Measurements from ENCODE around the gene FNDC3A.

Gene FNDC3A

DNA sequence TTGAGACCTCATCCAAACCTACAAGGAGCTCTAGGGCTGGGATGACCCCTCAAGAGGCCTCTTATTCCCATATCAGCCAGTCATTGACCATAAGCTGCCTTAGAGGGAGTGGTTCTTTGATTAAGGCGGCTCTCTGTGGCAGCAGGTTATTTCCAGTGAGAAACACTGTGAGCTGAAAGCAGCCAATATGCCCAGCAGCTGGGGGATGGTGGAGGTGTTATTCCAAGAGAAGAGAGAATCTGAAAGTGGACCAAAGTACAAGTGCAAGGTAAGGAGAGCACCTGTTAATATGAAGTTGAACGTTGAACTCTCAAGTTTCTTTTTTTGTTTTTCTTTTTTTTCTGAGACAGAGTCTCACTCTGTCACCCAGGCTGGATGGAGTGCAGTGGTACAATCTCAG is 20.2 kb upstream of the FNDC3A start:
- TF ChIP-seq, protein P1, sequence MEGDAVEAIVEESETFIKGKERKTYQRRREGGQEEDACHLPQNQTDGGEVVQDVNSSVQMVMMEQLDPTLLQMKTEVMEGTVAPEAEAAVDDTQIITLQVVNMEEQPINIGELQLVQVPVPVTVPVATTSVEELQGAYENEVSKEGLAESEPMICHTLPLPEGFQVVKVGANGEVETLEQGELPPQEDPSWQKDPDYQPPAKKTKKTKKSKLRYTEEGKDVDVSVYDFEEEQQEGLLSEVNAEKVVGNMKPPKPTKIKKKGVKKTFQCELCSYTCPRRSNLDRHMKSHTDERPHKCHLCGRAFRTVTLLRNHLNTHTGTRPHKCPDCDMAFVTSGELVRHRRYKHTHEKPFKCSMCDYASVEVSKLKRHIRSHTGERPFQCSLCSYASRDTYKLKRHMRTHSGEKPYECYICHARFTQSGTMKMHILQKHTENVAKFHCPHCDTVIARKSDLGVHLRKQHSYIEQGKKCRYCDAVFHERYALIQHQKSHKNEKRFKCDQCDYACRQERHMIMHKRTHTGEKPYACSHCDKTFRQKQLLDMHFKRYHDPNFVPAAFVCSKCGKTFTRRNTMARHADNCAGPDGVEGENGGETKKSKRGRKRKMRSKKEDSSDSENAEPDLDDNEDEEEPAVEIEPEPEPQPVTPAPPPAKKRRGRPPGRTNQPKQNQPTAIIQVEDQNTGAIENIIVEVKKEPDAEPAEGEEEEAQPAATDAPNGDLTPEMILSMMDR (IDR thresholded peaks at IDR 0.05), result no peak
- DNase-seq (ENCODE audit: low spot score), result no peak
- no peak overlapping the region for H3K4me3 ChIP-seq
- no peak overlapping the region for H3K27ac ChIP-seq

DNA sequence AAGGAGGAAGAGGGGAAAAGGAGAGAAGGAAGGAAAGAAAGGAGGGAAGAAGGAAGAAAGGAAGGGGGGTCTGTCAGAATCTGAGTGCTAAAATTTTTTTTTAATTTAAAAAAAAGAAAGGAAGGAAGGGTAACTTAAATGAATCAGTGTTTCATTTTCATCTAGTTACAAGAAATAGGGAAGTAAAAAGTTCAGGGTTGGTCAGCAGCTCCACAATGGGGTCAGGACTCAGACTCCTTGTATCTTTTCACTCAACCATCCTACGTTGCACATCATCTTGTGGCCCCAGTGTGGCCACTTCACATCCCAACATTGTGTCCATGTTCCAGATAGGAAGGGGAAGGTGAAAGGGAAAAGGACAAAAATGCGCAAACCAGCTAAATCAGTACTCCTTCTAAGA is 14.3 kb upstream of the FNDC3A start:
- H3K4me3 ChIP-seq, result no peak overlapping the region
- no peak overlapping the region for H3K27ac ChIP-seq
- TF ChIP-seq, protein P1 (IDR thresholded peaks at IDR 0.05), result no peak
- no peak for DNase-seq (ENCODE audit: low spot score)

DNA sequence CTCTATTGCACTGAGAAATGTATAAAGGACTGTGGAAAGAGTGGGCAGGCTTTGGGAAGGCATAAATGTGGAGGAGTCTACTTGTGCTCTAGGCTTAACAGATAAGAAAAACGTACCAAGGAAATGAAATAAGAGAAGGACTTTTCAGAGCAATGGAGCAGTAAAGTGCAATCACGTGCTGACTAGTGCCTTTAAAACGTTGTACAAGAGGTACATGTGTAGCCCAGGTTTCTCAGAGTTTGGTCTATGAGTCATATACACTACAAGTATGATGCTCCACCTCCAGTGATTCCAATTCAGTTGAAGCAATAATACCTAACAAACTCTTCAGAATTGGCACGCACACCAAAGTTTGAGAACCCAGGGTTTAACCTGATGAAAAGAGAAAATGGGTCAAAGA is 13.4 kb upstream of the FNDC3A start:
- Histone ChIP-seq H3K4me3 (no peak overlapping the region), H3K27ac (no peak overlapping the region)
- no peak for DNase-seq (ENCODE audit: low spot score)
- TF ChIP-seq, protein P1 (IDR thresholded peaks at IDR 0.05), result no peak

DNA sequence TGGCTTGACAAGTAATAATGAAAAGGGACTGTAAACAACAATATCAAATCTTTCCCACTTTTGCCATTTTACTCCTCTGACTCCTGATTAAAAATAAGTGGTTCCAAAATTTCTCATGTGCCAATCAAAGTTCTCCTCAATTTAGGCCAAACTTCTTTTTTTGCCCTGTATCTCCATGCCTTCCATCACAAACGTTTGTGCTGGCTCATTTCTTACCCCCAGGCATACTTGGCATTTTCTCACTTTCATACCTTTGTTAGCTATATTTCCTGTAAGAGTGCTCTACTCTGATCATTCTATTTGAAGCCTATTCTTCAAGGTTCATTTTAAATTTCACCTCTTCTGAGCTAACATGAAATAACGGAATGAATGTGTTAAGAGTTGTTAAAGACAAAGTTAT is 10.0 kb upstream of the FNDC3A start:
- TF ChIP-seq, protein P1 (IDR thresholded peaks at IDR 0.05), result no peak
- Histone ChIP-seq H3K4me3 (no peak overlapping the region), H3K27ac (no peak overlapping the region)
- DNase-seq (ENCODE audit: low spot score), result no peak

DNA sequence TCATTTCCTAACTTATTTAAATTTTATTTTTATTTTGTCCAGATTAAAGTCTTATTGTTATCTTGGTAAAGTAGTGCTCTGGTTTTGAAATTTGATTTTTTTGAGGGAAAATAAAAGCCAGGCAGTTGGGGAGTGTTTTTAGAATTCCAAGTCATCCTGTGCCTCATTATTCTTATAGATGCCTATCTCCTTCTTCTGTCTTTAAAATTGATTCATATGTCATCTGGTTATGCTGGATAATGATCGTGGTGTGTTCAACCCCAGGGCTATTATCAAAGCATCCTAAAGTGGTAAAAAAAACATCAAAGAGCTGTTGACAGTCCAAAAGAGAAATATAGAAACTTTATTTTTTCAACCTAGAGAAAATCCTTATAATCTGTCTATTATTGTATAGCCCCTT is 6.0 kb upstream of the FNDC3A start:
- TF ChIP-seq, protein P1 (IDR thresholded peaks at IDR 0.05), result no peak
- no peak overlapping the region for H3K4me3 ChIP-seq
- H3K27ac ChIP-seq, result no peak overlapping the region
- no peak for DNase-seq (ENCODE audit: low spot score)

DNA sequence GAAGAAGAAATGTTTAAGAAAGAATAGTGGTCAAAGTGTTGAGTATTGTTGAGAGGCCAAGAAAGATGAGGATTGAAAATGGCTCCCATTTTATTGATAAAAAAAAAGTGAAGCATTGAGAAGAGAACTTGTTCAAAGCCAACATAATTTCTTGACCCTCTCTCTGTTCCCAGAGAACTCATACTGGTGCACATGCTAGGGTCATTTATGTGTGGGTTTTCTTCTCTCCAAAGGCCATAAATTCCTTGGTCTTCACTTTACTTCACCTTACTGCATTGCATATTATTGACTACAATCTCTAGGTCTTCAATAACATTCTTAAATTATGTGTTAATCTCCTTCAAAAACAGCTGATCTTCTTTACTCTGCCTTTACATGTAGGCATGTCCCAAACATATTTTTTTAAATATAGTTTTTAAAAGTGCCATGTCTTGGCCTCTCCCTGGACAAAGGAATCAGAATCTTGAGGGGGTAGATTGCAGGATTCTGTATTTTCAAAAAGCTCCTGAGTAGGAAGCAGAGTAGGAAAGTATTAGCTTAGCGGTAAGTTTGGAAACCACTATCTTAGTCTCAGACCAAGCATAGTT is 1.8 kb upstream of the FNDC3A start:
- no peak overlapping the region for H3K27ac ChIP-seq

More for the DNA sequence above, 1.8 kb upstream of the FNDC3A start:
- DNase-seq (ENCODE audit: low spot score), result no peak
- H3K4me3 ChIP-seq, result peak overlapping the region; percentile 96
- TF ChIP-seq, protein P1 (IDR thresholded peaks at IDR 0.05), result no peak

Measured in coronary artery (tissue), 2 donors.